Stimulated activated CD4-positive, alpha-beta T cell treated with anti-CD3 and anti-CD28 coated beads, Interleukin-1b, Interleukin-23, amount 100 ng/mL, for 48 hours (primary cell): ENCODE data around the gene EPHA6.
"Not testable (repeated sequence)": the region's sequence is repeated elsewhere in the genome, so short reads cannot be mapped to it uniquely, and the experiment has no call there.

Experiments used
- DNase-seq: peaks from one replicate; pipeline ENCODE4 v3.0.0-alpha.2; 2020

Gene EPHA6

GRCh38 chr3:96931119-96931862 lies 116.9 kb downstream of the EPHA6 start:
- DNase-seq: no peak

- DNase-seq: not testable (repeated sequence)
Measured at GRCh38 chr3:96942131-96942530, 127.7 kb downstream of the EPHA6 start.

GRCh38 chr3:96958856-96959255 lies 144.5 kb downstream of the EPHA6 start:
- no peak for DNase-seq

GRCh38 chr3:96959474-96959873 lies 145.1 kb downstream of the EPHA6 start:
- DNase-seq: no peak

GRCh38 chr3:96959901-96960641 lies 145.7 kb downstream of the EPHA6 start:
- DNase-seq: no peak

GRCh38 chr3:96960661-96961330 lies 146.4 kb downstream of the EPHA6 start:
- DNase-seq: no peak

GRCh38 chr3:96961576-96961975 lies 147.2 kb downstream of the EPHA6 start:
- no peak for DNase-seq

GRCh38 chr3:96966181-96966929 lies 152.0 kb downstream of the EPHA6 start:
- no peak for DNase-seq

GRCh38 chr3:96970211-96970610 lies 155.8 kb downstream of the EPHA6 start:
- no peak for DNase-seq

- no peak for DNase-seq
Measured at GRCh38 chr3:96977671-96978070, 163.3 kb downstream of the EPHA6 start.

GRCh38 chr3:96983716-96984115 lies 169.3 kb downstream of the EPHA6 start:
- not testable (repeated sequence) for DNase-seq

GRCh38 chr3:96986241-96986640 lies 171.8 kb downstream of the EPHA6 start:
- no peak for DNase-seq

- DNase-seq: no peak
Measured at GRCh38 chr3:96991231-96991630, 176.8 kb downstream of the EPHA6 start.

GRCh38 chr3:96991800-96992365 lies 177.5 kb downstream of the EPHA6 start:
- no peak for DNase-seq

GRCh38 chr3:96994988-96995387 lies 180.6 kb downstream of the EPHA6 start:
- no peak for DNase-seq

GRCh38 chr3:96996009-96996408 lies 181.6 kb downstream of the EPHA6 start:
- no peak for DNase-seq

GRCh38 chr3:97001611-97002010 lies 187.2 kb downstream of the EPHA6 start:
- DNase-seq: no peak

- no peak for DNase-seq
Measured at GRCh38 chr3:97009427-97010019, 195.1 kb downstream of the EPHA6 start.

- no peak for DNase-seq
Measured at GRCh38 chr3:97010881-97011657, 196.7 kb downstream of the EPHA6 start.

- no peak for DNase-seq
Measured at GRCh38 chr3:97021778-97022177, 207.4 kb downstream of the EPHA6 start.

GRCh38 chr3:97025612-97026011 lies 211.2 kb downstream of the EPHA6 start:
- not testable (repeated sequence) for DNase-seq
